ENCODE data around the gene YIF1A.

YIF1A gene

GRCh38 chr11:66268244-66268951 lies 20.5 kb downstream of the YIF1A start, which contains the start of gene RAB1B:
RAB1B (plus strand) TSS chr11:66268639; CDS start chr11:66268680, 41 bp downstream.
- no peak for TF ChIP-seq CTCF (IDR thresholded peaks at IDR 0.05; ENCODE audit: borderline replicate concordance, control extremely low read depth, extremely low read depth, insufficient read depth, missing control alignments)
- in situ Hi-C loops (cut with MboI; ENCODE audit: low sequenced_read_pairs, unreplicated experiment): no loop called here
- peak; percentile 98 for DNase-seq (ENCODE audit: low spot score)

DNA sequence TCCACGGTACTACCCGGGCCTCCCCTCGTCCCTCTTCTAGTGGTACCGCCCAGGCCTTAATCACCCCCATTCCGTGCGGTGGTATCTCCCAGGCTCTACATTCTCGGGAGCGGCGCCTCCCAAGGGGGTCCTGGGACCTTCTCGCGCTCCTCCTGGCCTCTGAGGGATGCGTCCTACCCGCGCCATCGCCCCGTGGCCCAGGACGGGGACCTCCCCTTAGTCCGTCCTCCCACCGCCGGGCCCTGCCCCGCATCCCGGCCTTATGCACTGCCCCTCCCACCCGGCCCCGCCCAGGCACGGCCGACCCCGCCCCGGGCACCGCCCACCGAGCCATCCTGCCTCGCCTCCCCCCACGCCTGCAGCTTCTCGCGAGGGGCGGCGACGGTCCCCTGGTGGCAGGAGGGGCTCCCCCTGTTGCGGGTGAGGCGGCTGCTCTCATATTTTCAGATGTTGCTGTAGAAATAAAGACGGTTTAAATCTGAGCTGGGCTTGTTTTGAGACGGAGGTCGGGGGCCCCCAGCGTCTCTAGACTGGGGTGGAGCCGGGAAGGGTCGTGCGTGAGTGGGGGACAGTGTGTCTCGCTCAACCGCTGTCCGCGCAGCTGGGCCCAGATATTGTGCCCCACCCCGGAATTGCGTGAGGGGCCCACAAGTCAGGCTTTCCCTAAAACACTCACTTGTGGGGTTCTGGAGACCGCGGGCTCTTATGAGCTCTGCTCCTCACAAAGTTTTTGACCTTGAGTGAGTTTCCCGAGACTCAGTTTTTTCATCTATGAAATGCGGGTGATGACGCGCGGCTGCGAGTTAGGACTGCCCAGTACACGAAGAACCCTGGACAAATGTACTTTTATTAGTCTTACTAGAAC lies 21.3 kb downstream of the YIF1A start:
- DNase-seq (ENCODE audit: low spot score): peak; percentile 95
- in situ Hi-C loops (cut with MboI; ENCODE audit: low sequenced_read_pairs, unreplicated experiment): no loop called here
- no peak for TF ChIP-seq CTCF (IDR thresholded peaks at IDR 0.05; ENCODE audit: borderline replicate concordance, control extremely low read depth, extremely low read depth, insufficient read depth, missing control alignments)

GRCh38 chr11:66267039-66267378 lies 21.9 kb downstream of the YIF1A start:
- DNase-seq (ENCODE audit: low spot score): no peak
- no peak for TF ChIP-seq CTCF (IDR thresholded peaks at IDR 0.05; ENCODE audit: borderline replicate concordance, control extremely low read depth, extremely low read depth, insufficient read depth, missing control alignments)

GRCh38 chr11:66266378-66267038 lies 22.4 kb downstream of the YIF1A start:
- no peak for DNase-seq (ENCODE audit: low spot score)
- in situ Hi-C loops (cut with MboI; ENCODE audit: low sequenced_read_pairs, unreplicated experiment): no loop called here
- no peak for TF ChIP-seq CTCF (IDR thresholded peaks at IDR 0.05; ENCODE audit: borderline replicate concordance, control extremely low read depth, extremely low read depth, insufficient read depth, missing control alignments)

More at GRCh38 chr11:66267039-66267378, 21.9 kb downstream of the YIF1A start:
- in situ Hi-C loops (cut with MboI; ENCODE audit: low sequenced_read_pairs, unreplicated experiment): no loop called here

DNA sequence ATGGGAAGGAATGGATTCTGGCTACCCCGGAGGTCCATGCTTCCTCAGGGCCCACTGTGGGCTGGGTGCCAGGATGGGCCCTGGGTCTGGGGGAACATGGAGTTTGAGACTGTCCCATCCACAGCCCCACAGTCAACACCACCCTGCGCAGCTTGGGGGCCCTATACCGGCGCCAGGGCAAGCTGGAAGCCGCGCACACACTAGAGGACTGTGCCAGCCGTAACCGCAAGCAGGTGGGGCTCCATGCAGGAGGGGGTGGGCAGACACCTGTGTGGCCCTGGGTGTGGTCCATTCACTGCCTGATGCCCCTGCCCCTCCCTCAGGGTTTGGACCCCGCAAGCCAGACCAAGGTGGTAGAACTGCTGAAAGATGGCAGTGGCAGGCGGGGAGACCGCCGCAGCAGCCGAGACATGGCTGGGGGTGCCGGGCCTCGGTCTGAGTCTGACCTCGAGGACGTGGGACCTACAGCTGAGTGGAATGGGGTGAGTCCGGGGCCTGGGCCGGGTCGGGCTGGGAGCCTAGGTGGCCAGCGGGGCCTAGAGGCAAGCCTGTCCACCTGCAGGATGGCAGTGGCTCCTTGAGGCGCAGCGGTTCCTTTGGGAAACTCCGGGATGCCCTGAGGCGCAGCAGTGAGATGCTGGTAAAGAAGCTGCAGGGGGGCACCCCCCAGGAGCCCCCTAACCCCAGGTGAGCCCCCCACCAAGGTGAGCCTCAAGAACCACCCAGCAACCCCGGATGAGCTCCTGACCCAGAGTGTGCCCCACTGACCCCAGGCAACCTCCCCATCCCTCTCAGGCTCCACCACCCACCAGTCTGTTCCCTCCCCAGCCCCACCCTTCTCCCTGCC lies 23.2 kb downstream of the YIF1A start:
- no peak for TF ChIP-seq CTCF (IDR thresholded peaks at IDR 0.05; ENCODE audit: borderline replicate concordance, control extremely low read depth, extremely low read depth, insufficient read depth, missing control alignments)
- in situ Hi-C loops (cut with MboI; ENCODE audit: low sequenced_read_pairs, unreplicated experiment): no loop called here
- no peak for DNase-seq (ENCODE audit: low spot score)

DNA sequence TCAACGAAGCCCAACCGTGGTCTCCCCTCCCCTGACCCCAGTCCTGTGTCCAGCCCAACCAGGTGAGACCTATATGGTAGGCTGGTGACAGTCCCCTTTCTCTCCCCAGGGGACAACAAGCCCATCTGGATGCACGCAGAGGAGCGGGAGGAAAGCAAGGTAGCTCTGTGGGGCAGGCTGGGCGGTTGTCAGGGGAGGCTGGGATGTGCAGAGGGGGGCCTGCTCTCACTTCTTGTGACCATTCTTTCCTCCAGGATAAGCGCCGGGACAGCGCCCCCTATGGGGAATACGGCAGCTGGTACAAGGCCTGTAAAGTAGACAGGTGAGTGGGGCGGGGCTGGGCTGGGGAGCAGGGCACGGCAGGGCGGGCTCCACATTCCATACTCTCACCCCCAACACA lies 24.0 kb downstream of the YIF1A start:
- no peak for DNase-seq (ENCODE audit: low spot score)
- in situ Hi-C loops (cut with MboI; ENCODE audit: low sequenced_read_pairs, unreplicated experiment): no loop called here
- peak; percentile 3 for TF ChIP-seq CTCF (IDR thresholded peaks at IDR 0.05; ENCODE audit: borderline replicate concordance, control extremely low read depth, extremely low read depth, insufficient read depth, missing control alignments)
